Activated CD8-positive, alpha-beta T cell treated with anti-CD3 and anti-CD28 coated beads for 36 hours (primary cell): ENCODE results near the gene ANKRD34A. TPM values are rescaled to one million over a fixed set of nuclear protein-coding genes. Genes with fewer than 3 reads are reported as not detected.

Experiments used
- ATAC-seq: fragments of 200-7000 bp; cut with Tn5 transposase; one replicate; pipeline ENCODE4 v1.10.0; 2021; ENCODE audit warnings: mild to moderate bottlenecking, moderate library complexity
- CTCF ChIA-PET: fragments of 350-600 bp; sonication (Branson Sonifier 250); formaldehyde crosslinking; loops from one replicate; lab custom pipeline; 2021; ENCODE audit warnings: antibody characterized with exemption; lab: Charles Lee
- POLR2A ChIA-PET: fragments of 350-600 bp; sonication (Branson Sonifier 250); formaldehyde crosslinking; loops from one replicate; lab custom pipeline; 2021; ENCODE audit warnings: antibody characterized with exemption; lab: Charles Lee
- DNase-seq: peaks from one replicate; pipeline ENCODE4 v3.0.0-alpha.2; 2020
- H3K27ac Mint-ChIP-seq: one replicate; pipeline ENCODE4 v1.8.0; 2021; ENCODE audit warnings: mild to moderate bottlenecking, mixed read lengths
- H3K27me3 Mint-ChIP-seq: one replicate; pipeline ENCODE4 v1.8.0; 2021; ENCODE audit warnings: mixed read lengths
- H3K36me3 Mint-ChIP-seq: one replicate; pipeline ENCODE4 v1.8.0; 2021; ENCODE audit warnings: low read depth, mixed read lengths
- H3K4me1 Mint-ChIP-seq: one replicate; pipeline ENCODE4 v1.8.0; 2021; ENCODE audit warnings: low read depth, mixed read lengths
- H3K4me3 Mint-ChIP-seq: one replicate; pipeline ENCODE4 v1.8.0; 2021; ENCODE audit warnings: mild to moderate bottlenecking, moderate library complexity, mixed read lengths
- H3K9me3 Mint-ChIP-seq: one replicate; pipeline ENCODE4 v1.8.0; 2021; ENCODE audit warnings: mixed read lengths
- CTCF ChIP-seq: fragments of 200-600 bp; IDR thresholded peaks from one replicate; pipeline ENCODE4 v1.8.0; 2022; ENCODE audit warnings: antibody characterized with exemption, mild to moderate bottlenecking
- intact Hi-C: fragments of 100-400 bp; cut with micrococcal nuclease; formaldehyde crosslinking; loops from one replicate; pipeline ENCODE4 v1.10.0; 2022
- total RNA-seq, 2 experiments: library from RNA; stranded (reverse); gene quantifications; one replicate each; pipeline ENCODE4 v1.2.3, GENCODE V29; 2021

Gene ANKRD34A
- total RNA-seq, 2 experiments from 2014 or later = 6.6 to 7.7 TPM

GRCh38 chr1:145958734-145959133 is 5.6 kb downstream of the ANKRD34A start:
- POLR2A ChIA-PET = interaction anchor here (1.0 to 12.8 kb wide), 10 partner anchors 15 to 51 kb away, joined by 3 to 160 read pairs (median 10); partner anchors contain the start of genes PEX11B, RBM8A and TXNIP
- H3K4me3 Mint-ChIP-seq = peak overlapping the region; percentile 83
- intact Hi-C loops = no loop called here
- ATAC-seq = no peak
- peaks cover 57% of the 10 kb centered on the region for H3K4me1 Mint-ChIP-seq
- peaks cover 25% of the 10 kb centered on the region for H3K36me3 Mint-ChIP-seq
- no peak for DNase-seq
- CTCF ChIA-PET = interaction anchor here (0.6 to 4.0 kb wide), 8 partner anchors 8 to 99 kb away, joined by 3 to 19 read pairs (median 4); partner anchors contain the start of genes PIAS3, RBM8A and TXNIP
- no peaks in the 10 kb centered on the region for H3K9me3 Mint-ChIP-seq
- no peaks in the 10 kb centered on the region for H3K27me3 Mint-ChIP-seq
- no peak overlapping the region for H3K27ac Mint-ChIP-seq
- TF ChIP-seq CTCF = no peak

GRCh38 chr1:145957443-145958319 is 6.7 kb downstream of the ANKRD34A start, which contains the start of gene LIX1L:
TSS of gene LIX1L (minus strand) at chr1:145958017. CDS start at chr1:145957927, 90 bp downstream.
- Mint-ChIP-seq H3K9me3 (no peaks in the 10 kb centered on the region), H3K27ac (peak within 1 kb of the TSS; percentile 91), H3K27me3 (no peaks in the 10 kb centered on the region), H3K4me3 (peak within 1 kb of the TSS; percentile 83), H3K4me1 (peaks cover 53% of the 10 kb centered on the region), H3K36me3 (peaks cover 31% of the 10 kb centered on the region)
- peak; percentile 89 for ATAC-seq
- POLR2A ChIA-PET = interaction anchor here (0.5 to 12.8 kb wide), 14 partner anchors 9 to 94 kb away, joined by 3 to 160 read pairs (median 5); partner anchors contain the start of genes PEX11B, RBM8A and TXNIP
- CTCF ChIA-PET = interaction anchor here (0.7 to 4.0 kb wide), 12 partner anchors 8 to 113 kb away, joined by 3 to 19 read pairs (median 4); partner anchors contain the start of genes NUDT17, PIAS3 and RBM8A
- no peak for TF ChIP-seq CTCF
- intact Hi-C loops = no loop called here
- DNase-seq = peak; percentile 98

GRCh38 chr1:145956781-145957442 is 7.5 kb downstream of the ANKRD34A start:
- Mint-ChIP-seq H3K27me3 (no peaks in the 10 kb centered on the region), H3K27ac (peak overlapping the region; percentile 91), H3K4me1 (peaks cover 55% of the 10 kb centered on the region), H3K9me3 (no peaks in the 10 kb centered on the region), H3K36me3 (peaks cover 32% of the 10 kb centered on the region), H3K4me3 (peak overlapping the region; percentile 83)
- intact Hi-C loops = no loop called here
- DNase-seq = peak; percentile 19
- no peak for ATAC-seq
- TF ChIP-seq CTCF = no peak
- ChIA-PET POLR2A (interaction anchor here (0.9 to 12.8 kb wide), 10 partner anchors 13 to 95 kb away, joined by 3 to 160 read pairs (median 8); partner anchors contain the start of genes PEX11B, RBM8A and TXNIP), CTCF (interaction anchor here (0.9 to 4.0 kb wide), 8 partner anchors 12 to 112 kb away, joined by 3 to 19 read pairs (median 4); partner anchors contain the start of genes NUDT17, PIAS3 and RBM8A)

GRCh38 chr1:145956361-145956760 is 8.0 kb downstream of the ANKRD34A start:
- Mint-ChIP-seq H3K27me3 (no peaks in the 10 kb centered on the region), H3K27ac (peak overlapping the region; percentile 91), H3K9me3 (no peaks in the 10 kb centered on the region), H3K36me3 (peaks cover 30% of the 10 kb centered on the region), H3K4me3 (peak overlapping the region; percentile 83), H3K4me1 (peaks cover 60% of the 10 kb centered on the region)
- POLR2A ChIA-PET = interaction anchor here (2.6 to 12.8 kb wide), 3 partner anchors 23 to 40 kb away, joined by 13 to 160 read pairs (median 17); partner anchors contain the start of genes RBM8A and TXNIP
- intact Hi-C loops = no loop called here
- ATAC-seq (no peak), DNase-seq (no peak)
- TF ChIP-seq CTCF = no peak
- CTCF ChIA-PET = interaction anchor here (0.6 to 4.0 kb wide), 5 partner anchors 12 to 69 kb away, joined by 3 to 19 read pairs (median 3); partner anchors contain the start of gene RBM8A
